Spleen (tissue), 7 donors: ENCODE results near the gene SMARCAD1.

Experiments
- POLR2A ChIP-seq, 3 donors: fragments of 450-650 bp; IDR thresholded peaks; one replicate each; pipeline ENCODE4 v1.5.1; 2017; ENCODE audit warnings: antibody characterized with exemption in 3 of 3, mild to moderate bottlenecking in 1 of 3
- POLR2AphosphoS5 ChIP-seq, 3 donors: sonication (generic); formaldehyde crosslinking; IDR thresholded peaks; one replicate each; pipeline ENCODE4 v1.5.1; 2017; ENCODE audit warnings: antibody characterized with exemption in 3 of 3
- TF ChIP-seq, protein P1 (sequence below), 11 experiments: fragments of 200-600 bp in 7 of 11; fragments of 450-650 bp in 4 of 11; sonication (generic) in 4 of 11; IDR thresholded peaks in 8 of 11; conservative IDR thresholded peaks in 3 of 11; 1 replicate in 7 of 11; 2 replicates in 4 of 11; pipeline versions ENCODE4 v1.4.0 to v1.8.0; 2016 to 2021; ENCODE audit warnings: antibody characterized with exemption in 11 of 11, inconsistent platforms in 4 of 11, mild to moderate bottlenecking in 1 of 11
- donor health status: DM: no; HTN: no; CAD: no; lungs with moderate emphysema.
- donor health status: DM: no; HTN: no; CAD: no.
- donor health status: DM: no; HTN: no; CAD: no.

- TF ChIP-seq, protein P1, sequence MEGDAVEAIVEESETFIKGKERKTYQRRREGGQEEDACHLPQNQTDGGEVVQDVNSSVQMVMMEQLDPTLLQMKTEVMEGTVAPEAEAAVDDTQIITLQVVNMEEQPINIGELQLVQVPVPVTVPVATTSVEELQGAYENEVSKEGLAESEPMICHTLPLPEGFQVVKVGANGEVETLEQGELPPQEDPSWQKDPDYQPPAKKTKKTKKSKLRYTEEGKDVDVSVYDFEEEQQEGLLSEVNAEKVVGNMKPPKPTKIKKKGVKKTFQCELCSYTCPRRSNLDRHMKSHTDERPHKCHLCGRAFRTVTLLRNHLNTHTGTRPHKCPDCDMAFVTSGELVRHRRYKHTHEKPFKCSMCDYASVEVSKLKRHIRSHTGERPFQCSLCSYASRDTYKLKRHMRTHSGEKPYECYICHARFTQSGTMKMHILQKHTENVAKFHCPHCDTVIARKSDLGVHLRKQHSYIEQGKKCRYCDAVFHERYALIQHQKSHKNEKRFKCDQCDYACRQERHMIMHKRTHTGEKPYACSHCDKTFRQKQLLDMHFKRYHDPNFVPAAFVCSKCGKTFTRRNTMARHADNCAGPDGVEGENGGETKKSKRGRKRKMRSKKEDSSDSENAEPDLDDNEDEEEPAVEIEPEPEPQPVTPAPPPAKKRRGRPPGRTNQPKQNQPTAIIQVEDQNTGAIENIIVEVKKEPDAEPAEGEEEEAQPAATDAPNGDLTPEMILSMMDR (IDR thresholded peaks at IDR 0.05 in 8 of 11, conservative IDR thresholded peaks at IDR 0.05 in 3 of 11), result no peak
- no peak for TF ChIP-seq POLR2A (IDR thresholded peaks at IDR 0.05)
- no peak for TF ChIP-seq POLR2AphosphoS5 (IDR thresholded peaks at IDR 0.05)
These were observed 47.9 kb upstream of the SMARCAD1 start for GRCh38 chr4:94159790-94160189.
